ENCODE results near the gene FAM210A.
"Not testable (repeated sequence)": the region's sequence is repeated elsewhere in the genome, so short reads cannot be mapped to it uniquely, and the experiment has no call there.

The FAM210A gene, protein sequence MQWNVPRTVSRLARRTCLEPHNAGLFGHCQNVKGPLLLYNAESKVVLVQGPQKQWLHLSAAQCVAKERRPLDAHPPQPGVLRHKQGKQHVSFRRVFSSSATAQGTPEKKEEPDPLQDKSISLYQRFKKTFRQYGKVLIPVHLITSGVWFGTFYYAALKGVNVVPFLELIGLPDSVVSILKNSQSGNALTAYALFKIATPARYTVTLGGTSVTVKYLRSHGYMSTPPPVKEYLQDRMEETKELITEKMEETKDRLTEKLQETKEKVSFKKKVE

GRCh38 chr18:13726232-13726971, at the start of gene FAM210A, which contains the start of gene RNMT:
Gene FAM210A, minus strand, starts transcription at chr18:13726558. Its CDS starts 44,481 bp downstream, at chr18:13682077.
Gene RNMT, plus strand, starts transcription at chr18:13726673. Its CDS starts 4,845 bp downstream, at chr18:13731518.
- DNase-seq (ENCODE audit: low spot score in 2 of 2) (peak; percentile 86 to 88), ATAC-seq (replicated peaks; ENCODE audit: extremely low read depth, poor library complexity, severe bottlenecking) (peak; percentile 97)
- Mint-ChIP-seq H3K4me3 (peak within 1 kb of the TSS; percentile 80), H3K9me3 (no peaks in the 10 kb centered on the region), H3K27ac (ENCODE audit: low read depth) (peak within 1 kb of the TSS; percentile 85), H3K36me3 (ENCODE audit: insufficient read depth) (peaks cover 27% of the 10 kb centered on the region), H3K27me3 (no peaks in the 10 kb centered on the region), H3K4me1 (peaks cover 53% of the 10 kb centered on the region)

GRCh38 chr18:13775058-13775457, 48.7 kb upstream of the FAM210A start:
- Mint-ChIP-seq H3K36me3 (ENCODE audit: insufficient read depth) (no peaks in the 10 kb centered on the region), H3K4me1 (no peaks in the 10 kb centered on the region), H3K27me3 (peaks cover 14% of the 10 kb centered on the region), H3K27ac (ENCODE audit: low read depth) (no peak overlapping the region), H3K9me3 (peaks cover 9% of the 10 kb centered on the region), H3K4me3 (no peak overlapping the region)
- ATAC-seq (replicated peaks; ENCODE audit: extremely low read depth, poor library complexity, severe bottlenecking) (no peak), DNase-seq (ENCODE audit: low spot score in 2 of 2) (no peak)

- Mint-ChIP-seq H3K4me1 (no peaks in the 10 kb centered on the region), H3K36me3 (ENCODE audit: insufficient read depth) (peaks cover 16% of the 10 kb centered on the region), H3K27me3 (no peaks in the 10 kb centered on the region), H3K4me3 (no peak overlapping the region), H3K9me3 (peaks cover 22% of the 10 kb centered on the region), H3K27ac (ENCODE audit: low read depth) (no peak overlapping the region)
- ATAC-seq (replicated peaks; ENCODE audit: extremely low read depth, poor library complexity, severe bottlenecking) (no peak), DNase-seq (ENCODE audit: low spot score in 2 of 2) (no peak)
Observed at GRCh38 chr18:13762690-13763439, 36.5 kb upstream of the FAM210A start.

- Mint-ChIP-seq H3K27me3 (no peaks in the 10 kb centered on the region), H3K4me1 (no peaks in the 10 kb centered on the region), H3K27ac (ENCODE audit: low read depth) (no peak overlapping the region), H3K36me3 (ENCODE audit: insufficient read depth) (peaks cover 34% of the 10 kb centered on the region), H3K9me3 (no peaks in the 10 kb centered on the region), H3K4me3 (no peak overlapping the region)
- ATAC-seq (replicated peaks; ENCODE audit: extremely low read depth, poor library complexity, severe bottlenecking) (no peak), DNase-seq (ENCODE audit: low spot score in 2 of 2) (no peak)
Observed at GRCh38 chr18:13760047-13760446, 33.7 kb upstream of the FAM210A start.

- H3K9me3 Mint-ChIP-seq = no peaks in the 10 kb centered on the region
- DNase-seq (ENCODE audit: low spot score in 2 of 2) (no peak), ATAC-seq (replicated peaks; ENCODE audit: extremely low read depth, poor library complexity, severe bottlenecking) (no peak)
- H3K27ac Mint-ChIP-seq (ENCODE audit: low read depth) = no peak overlapping the region
- no peak overlapping the region for H3K4me3 Mint-ChIP-seq
- H3K27me3 Mint-ChIP-seq = no peaks in the 10 kb centered on the region
- H3K4me1 Mint-ChIP-seq = no peaks in the 10 kb centered on the region
- peaks cover 46% of the 10 kb centered on the region for H3K36me3 Mint-ChIP-seq (ENCODE audit: insufficient read depth)
Observed at GRCh38 chr18:13758622-13759021, 32.3 kb upstream of the FAM210A start.

GRCh38 chr18:13756671-13757070, 30.3 kb upstream of the FAM210A start:
- no peak overlapping the region for H3K4me3 Mint-ChIP-seq
- ATAC-seq (replicated peaks; ENCODE audit: extremely low read depth, poor library complexity, severe bottlenecking) = no peak

DNA sequence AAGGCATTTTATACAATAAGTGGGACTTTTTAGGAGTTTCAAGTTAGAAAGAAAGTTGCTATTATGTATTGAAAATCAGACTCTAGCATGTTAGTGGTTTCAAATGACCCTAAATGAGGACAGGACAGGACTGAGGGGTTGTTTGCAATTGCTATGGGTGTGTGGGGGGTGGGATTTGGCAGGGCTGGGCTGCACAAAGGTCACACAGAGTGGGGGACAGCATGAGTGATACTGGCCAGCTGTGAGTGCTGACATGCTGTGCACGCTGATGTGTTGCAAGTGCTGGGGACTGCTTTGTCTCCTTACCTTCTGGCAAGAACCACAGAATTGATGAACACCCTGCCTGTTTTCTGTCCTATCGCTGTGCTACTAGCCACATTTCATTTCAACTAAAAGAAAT, 29.9 kb upstream of the FAM210A start:
- Mint-ChIP-seq H3K27ac (ENCODE audit: low read depth) (no peak overlapping the region), H3K9me3 (no peaks in the 10 kb centered on the region), H3K27me3 (no peaks in the 10 kb centered on the region), H3K4me3 (no peak overlapping the region), H3K36me3 (ENCODE audit: insufficient read depth) (peaks cover 55% of the 10 kb centered on the region), H3K4me1 (no peaks in the 10 kb centered on the region)
- DNase-seq (ENCODE audit: low spot score in 2 of 2) (no peak), ATAC-seq (replicated peaks; ENCODE audit: extremely low read depth, poor library complexity, severe bottlenecking) (no peak)

More at GRCh38 chr18:13756671-13757070, 30.3 kb upstream of the FAM210A start:
- Mint-ChIP-seq H3K36me3 (ENCODE audit: insufficient read depth) (peaks cover 53% of the 10 kb centered on the region), H3K27ac (ENCODE audit: low read depth) (no peak overlapping the region), H3K27me3 (no peaks in the 10 kb centered on the region), H3K9me3 (no peaks in the 10 kb centered on the region), H3K4me1 (no peaks in the 10 kb centered on the region)
- DNase-seq (ENCODE audit: low spot score in 2 of 2) = no peak

- H3K9me3 Mint-ChIP-seq; ATAC-seq (replicated peaks; ENCODE audit: extremely low read depth, poor library complexity, severe bottlenecking); H3K27me3 Mint-ChIP-seq; H3K4me3 Mint-ChIP-seq; H3K4me1 Mint-ChIP-seq; DNase-seq (ENCODE audit: low spot score in 2 of 2); H3K27ac Mint-ChIP-seq (ENCODE audit: low read depth): not testable (repeated sequence)
- H3K36me3 Mint-ChIP-seq (ENCODE audit: insufficient read depth) = peaks cover 72% of the 10 kb centered on the region
Observed at GRCh38 chr18:13751599-13751998, 25.2 kb upstream of the FAM210A start.

DNA sequence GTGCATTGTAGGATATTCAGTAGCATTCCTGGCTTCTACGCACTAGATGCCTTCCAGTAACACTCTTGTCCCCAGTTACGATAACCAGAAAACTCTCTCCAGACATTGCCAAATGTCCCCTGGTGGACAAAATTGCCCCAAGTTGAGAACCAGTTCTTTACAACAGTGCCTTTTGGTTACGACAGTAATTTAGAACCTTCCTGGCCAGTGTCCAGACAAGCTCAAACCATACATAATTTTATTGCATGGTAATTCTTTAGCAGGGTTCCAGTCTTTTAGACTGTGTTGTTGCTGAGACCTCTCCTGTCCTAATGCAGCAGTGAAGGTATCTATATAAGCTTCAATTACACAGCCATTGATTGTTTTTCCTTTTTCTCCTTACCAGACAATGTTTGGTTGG, 20.3 kb upstream of the FAM210A start:
- H3K27ac Mint-ChIP-seq (ENCODE audit: low read depth) = no peak overlapping the region
- ATAC-seq (replicated peaks; ENCODE audit: extremely low read depth, poor library complexity, severe bottlenecking) (no peak), DNase-seq (ENCODE audit: low spot score in 2 of 2) (no peak)
- H3K4me1 Mint-ChIP-seq = no peaks in the 10 kb centered on the region
- H3K4me3 Mint-ChIP-seq = no peak overlapping the region
- peaks cover 75% of the 10 kb centered on the region for H3K36me3 Mint-ChIP-seq (ENCODE audit: insufficient read depth)
- H3K27me3 Mint-ChIP-seq = no peaks in the 10 kb centered on the region
- no peaks in the 10 kb centered on the region for H3K9me3 Mint-ChIP-seq

DNA sequence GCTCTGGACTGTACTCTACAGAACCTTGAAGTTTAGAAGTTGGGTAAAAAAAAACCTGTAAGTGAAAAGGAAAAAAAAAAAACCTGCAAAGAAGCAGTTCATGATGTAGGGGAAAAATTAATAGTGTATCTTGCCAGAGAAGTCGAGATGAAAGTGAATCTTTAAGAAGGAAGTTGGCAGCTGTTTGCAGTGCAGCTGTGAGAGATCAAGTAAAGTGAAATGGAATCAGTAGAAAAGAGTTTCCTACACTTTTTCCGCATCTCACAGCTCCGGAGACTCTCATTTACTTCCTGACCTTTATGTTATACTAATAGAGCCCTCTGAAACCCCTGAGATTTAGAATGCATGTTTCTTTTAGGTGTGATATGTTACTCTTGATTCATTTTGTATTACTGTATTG, 19.3 kb upstream of the FAM210A start:
- ATAC-seq (replicated peaks; ENCODE audit: extremely low read depth, poor library complexity, severe bottlenecking) (no peak), DNase-seq (ENCODE audit: low spot score in 2 of 2) (no peak)
- Mint-ChIP-seq H3K27me3 (no peaks in the 10 kb centered on the region), H3K9me3 (no peaks in the 10 kb centered on the region), H3K4me1 (no peaks in the 10 kb centered on the region), H3K36me3 (ENCODE audit: insufficient read depth) (peaks cover 77% of the 10 kb centered on the region), H3K4me3 (no peak overlapping the region), H3K27ac (ENCODE audit: low read depth) (peak overlapping the region; percentile 20)

DNA sequence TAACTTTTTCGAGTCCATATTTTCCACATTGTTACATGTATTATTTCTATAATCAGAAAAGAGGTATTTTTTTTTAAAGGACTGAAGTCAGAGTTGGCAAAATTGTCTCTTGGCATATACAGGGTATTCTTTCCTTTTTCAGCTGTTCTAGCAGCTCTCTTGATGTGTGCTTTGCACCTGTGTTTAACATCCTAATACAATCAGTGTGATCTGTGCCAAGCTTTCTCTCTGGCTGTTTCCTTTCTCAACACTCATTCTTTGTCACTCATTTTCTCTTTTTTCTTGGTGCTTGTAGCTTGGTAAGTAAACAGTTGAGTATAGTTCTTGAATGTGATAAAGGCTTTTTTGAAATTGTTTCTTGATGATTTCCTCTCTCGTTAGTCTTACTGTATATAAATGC, 9.3 kb upstream of the FAM210A start:
- H3K4me1 Mint-ChIP-seq = peaks cover 12% of the 10 kb centered on the region
- H3K36me3 Mint-ChIP-seq (ENCODE audit: insufficient read depth) = peaks cover 66% of the 10 kb centered on the region
- H3K27me3 Mint-ChIP-seq = no peaks in the 10 kb centered on the region
- DNase-seq (ENCODE audit: low spot score in 2 of 2) = no peak
- no peak overlapping the region for H3K27ac Mint-ChIP-seq (ENCODE audit: low read depth)
- no peak for ATAC-seq (replicated peaks; ENCODE audit: extremely low read depth, poor library complexity, severe bottlenecking)
- no peak overlapping the region for H3K4me3 Mint-ChIP-seq
- H3K9me3 Mint-ChIP-seq = no peaks in the 10 kb centered on the region

DNA sequence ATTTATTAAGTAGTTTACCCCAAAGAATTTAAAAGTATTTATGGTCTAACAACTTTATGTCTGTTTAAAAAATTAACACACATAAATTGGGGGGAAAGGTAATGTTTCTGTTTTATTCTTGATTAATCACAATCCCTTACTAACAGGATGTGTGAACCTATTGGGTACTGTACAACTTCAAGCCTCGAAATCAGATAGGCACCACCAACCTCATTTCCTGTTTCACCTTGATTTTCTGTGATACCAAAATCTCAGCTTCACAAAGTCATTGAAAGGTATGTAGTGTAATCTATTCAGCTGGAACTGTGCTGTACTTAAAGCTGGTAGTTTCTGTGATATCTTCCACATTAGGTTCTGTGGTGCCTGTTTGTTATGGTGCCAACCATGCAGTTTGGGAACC, 4.1 kb upstream of the FAM210A start:
- no peak for ATAC-seq (replicated peaks; ENCODE audit: extremely low read depth, poor library complexity, severe bottlenecking)
- Mint-ChIP-seq H3K27me3 (no peaks in the 10 kb centered on the region), H3K4me1 (peaks cover 38% of the 10 kb centered on the region), H3K4me3 (no peak overlapping the region), H3K9me3 (no peaks in the 10 kb centered on the region), H3K36me3 (ENCODE audit: insufficient read depth) (peaks cover 47% of the 10 kb centered on the region), H3K27ac (ENCODE audit: low read depth) (no peak overlapping the region)
- DNase-seq (ENCODE audit: low spot score in 2 of 2) = no peak

Measured in central memory CD8-positive, alpha-beta T cell (primary cell).